ENCODE data around the gene MDM2.

DNA sequence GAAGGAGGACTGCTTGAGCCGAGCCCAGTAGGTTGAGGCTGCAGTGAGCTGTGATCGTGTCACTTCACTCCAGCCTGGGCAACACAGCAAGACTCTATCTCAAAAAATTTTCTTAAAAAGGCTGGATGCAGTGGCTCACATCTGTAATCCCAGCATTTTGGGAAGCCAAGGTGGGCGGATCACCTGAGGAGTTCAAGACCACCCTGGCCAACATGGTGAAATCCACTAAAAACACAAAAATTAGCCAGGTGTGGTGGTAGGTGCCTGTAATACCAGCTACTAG lies 17.1 kb upstream of the MDM2 start:
- TF ChIP-seq, protein P1, sequence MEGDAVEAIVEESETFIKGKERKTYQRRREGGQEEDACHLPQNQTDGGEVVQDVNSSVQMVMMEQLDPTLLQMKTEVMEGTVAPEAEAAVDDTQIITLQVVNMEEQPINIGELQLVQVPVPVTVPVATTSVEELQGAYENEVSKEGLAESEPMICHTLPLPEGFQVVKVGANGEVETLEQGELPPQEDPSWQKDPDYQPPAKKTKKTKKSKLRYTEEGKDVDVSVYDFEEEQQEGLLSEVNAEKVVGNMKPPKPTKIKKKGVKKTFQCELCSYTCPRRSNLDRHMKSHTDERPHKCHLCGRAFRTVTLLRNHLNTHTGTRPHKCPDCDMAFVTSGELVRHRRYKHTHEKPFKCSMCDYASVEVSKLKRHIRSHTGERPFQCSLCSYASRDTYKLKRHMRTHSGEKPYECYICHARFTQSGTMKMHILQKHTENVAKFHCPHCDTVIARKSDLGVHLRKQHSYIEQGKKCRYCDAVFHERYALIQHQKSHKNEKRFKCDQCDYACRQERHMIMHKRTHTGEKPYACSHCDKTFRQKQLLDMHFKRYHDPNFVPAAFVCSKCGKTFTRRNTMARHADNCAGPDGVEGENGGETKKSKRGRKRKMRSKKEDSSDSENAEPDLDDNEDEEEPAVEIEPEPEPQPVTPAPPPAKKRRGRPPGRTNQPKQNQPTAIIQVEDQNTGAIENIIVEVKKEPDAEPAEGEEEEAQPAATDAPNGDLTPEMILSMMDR (conservative IDR thresholded peaks at IDR 0.05; ENCODE audit: low read length): no peak
- no peak for TF ChIP-seq EZH2phosphoT487 (IDR thresholded peaks at IDR 0.05; ENCODE audit: borderline replicate concordance, low read depth, low read length)

Data from OCI-LY7 (cell line).